Measurements from ENCODE around the gene TP53RK. TPM values are rescaled to one million over a fixed set of nuclear protein-coding genes. Genes with fewer than 3 reads are reported as not detected.
A peak's percentile ranks its signal among the peaks of the same experiment; 100 is the strongest.
"Not testable (repeated sequence)": the region's sequence is repeated elsewhere in the genome, so short reads cannot be mapped to it uniquely, and the experiment has no call there.

TP53RK gene
- total and polyA plus RNA-seq, 2 of the 13 experiments (the other 11 are each of a cell fraction or from before 2014, with no cell fraction given), result 12.9 to 25.5 TPM

DNA sequence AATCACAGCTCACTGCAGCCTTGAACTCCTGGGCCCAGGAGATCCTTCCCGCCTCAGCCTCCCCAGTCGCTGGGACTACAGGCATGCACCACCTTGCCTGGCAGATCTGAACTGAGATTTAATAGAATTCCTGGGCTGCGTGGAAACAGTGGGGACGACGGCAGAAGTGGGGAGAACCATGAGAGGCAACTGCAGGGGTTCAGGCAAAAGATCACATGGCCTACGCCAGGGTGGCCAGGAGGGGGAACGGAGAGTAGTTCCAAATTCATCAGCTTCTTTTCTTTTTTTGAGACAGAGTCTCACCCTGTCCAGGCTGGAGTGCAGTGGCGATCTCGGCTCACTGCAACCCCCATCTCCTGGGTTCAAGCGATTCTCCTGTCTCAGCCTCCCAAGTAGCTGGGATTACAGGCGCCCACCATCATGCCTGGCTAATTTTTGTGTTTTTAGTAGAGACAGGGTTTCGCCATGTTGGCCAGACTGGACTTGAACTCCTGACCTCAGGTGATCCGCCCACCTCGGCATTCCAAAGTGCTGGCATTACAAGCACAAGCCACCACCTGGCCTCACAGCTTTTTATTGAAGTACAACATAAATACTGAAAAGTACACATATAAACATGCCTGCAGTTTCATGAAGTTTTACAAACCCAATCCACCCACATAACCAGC, 12.5 kb downstream of the TP53RK start (continued):
- TF ChIP-seq, protein P1, sequence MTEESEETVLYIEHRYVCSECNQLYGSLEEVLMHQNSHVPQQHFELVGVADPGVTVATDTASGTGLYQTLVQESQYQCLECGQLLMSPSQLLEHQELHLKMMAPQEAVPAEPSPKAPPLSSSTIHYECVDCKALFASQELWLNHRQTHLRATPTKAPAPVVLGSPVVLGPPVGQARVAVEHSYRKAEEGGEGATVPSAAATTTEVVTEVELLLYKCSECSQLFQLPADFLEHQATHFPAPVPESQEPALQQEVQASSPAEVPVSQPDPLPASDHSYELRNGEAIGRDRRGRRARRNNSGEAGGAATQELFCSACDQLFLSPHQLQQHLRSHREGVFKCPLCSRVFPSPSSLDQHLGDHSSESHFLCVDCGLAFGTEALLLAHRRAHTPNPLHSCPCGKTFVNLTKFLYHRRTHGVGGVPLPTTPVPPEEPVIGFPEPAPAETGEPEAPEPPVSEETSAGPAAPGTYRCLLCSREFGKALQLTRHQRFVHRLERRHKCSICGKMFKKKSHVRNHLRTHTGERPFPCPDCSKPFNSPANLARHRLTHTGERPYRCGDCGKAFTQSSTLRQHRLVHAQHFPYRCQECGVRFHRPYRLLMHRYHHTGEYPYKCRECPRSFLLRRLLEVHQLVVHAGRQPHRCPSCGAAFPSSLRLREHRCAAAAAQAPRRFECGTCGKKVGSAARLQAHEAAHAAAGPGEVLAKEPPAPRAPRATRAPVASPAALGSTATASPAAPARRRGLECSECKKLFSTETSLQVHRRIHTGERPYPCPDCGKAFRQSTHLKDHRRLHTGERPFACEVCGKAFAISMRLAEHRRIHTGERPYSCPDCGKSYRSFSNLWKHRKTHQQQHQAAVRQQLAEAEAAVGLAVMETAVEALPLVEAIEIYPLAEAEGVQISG (CRISPR knock-in tag; IDR thresholded peaks at IDR 0.05), result peak; percentile 22; the same call in 1 of the 2 replicates
- TF ChIP-seq ZBTB38 (CRISPR knock-in tag; IDR thresholded peaks at IDR 0.05) (peak; percentile 23; the same call in 1 of the 2 replicates), BCL6 (CRISPR knock-in tag; IDR thresholded peaks at IDR 0.05) (peak; percentile 90), GATAD2A (CRISPR knock-in tag; IDR thresholded peaks at IDR 0.05) (peak; percentile 54), ZNF644 (CRISPR knock-in tag; IDR thresholded peaks at IDR 0.05; ENCODE audit: low read depth) (0 out of 2 replicates have a peak, but pooled peaks have one; percentile 21), KDM2A (CRISPR knock-in tag; IDR thresholded peaks at IDR 0.05; ENCODE audit: borderline replicate concordance, low read depth) (0 out of 2 replicates have a peak, but pooled peaks have one; percentile 20), ATM (IDR thresholded peaks at IDR 0.05; ENCODE audit: borderline replicate concordance) (0 out of 2 replicates have a peak, but pooled peaks have one; percentile 32), ZMYM3 (CRISPR knock-in tag; IDR thresholded peaks at IDR 0.05) (0 out of 2 replicates have a peak, but pooled peaks have one; percentile 9), CREB1 (CRISPR knock-in tag; IDR thresholded peaks at IDR 0.05) (0 out of 2 replicates have a peak, but pooled peaks have one; percentile 21), TBL1XR1 (IDR thresholded peaks at IDR 0.05; ENCODE audit: borderline replicate concordance, low read length, partially characterized antibody) (peak; percentile 57), RXRA (CRISPR knock-in tag; IDR thresholded peaks at IDR 0.05) (peak; percentile 98), FOXP1 (CRISPR knock-in tag; IDR thresholded peaks at IDR 0.05) (peak; percentile 33; the same call in 1 of the 2 replicates), SP5 (CRISPR knock-in tag; IDR thresholded peaks at IDR 0.05; ENCODE audit: borderline replicate concordance, low read depth) (peak; percentile 95), NCOA2 (CRISPR knock-in tag; IDR thresholded peaks at IDR 0.05) (peak; percentile 72), CBFB (CRISPR knock-in tag; IDR thresholded peaks at IDR 0.05) (0 out of 2 replicates have a peak, but pooled peaks have one; percentile 30), HNF4A (CRISPR knock-in tag; IDR thresholded peaks at IDR 0.05) (peak; percentile 75)
- TF ChIP-seq CREB1, FOXP1 (IDR thresholded peaks at IDR 0.05): not testable (repeated sequence)
- TF ChIP-seq, protein P2, sequence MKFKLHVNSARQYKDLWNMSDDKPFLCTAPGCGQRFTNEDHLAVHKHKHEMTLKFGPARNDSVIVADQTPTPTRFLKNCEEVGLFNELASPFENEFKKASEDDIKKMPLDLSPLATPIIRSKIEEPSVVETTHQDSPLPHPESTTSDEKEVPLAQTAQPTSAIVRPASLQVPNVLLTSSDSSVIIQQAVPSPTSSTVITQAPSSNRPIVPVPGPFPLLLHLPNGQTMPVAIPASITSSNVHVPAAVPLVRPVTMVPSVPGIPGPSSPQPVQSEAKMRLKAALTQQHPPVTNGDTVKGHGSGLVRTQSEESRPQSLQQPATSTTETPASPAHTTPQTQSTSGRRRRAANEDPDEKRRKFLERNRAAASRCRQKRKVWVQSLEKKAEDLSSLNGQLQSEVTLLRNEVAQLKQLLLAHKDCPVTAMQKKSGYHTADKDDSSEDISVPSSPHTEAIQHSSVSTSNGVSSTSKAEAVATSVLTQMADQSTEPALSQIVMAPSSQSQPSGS (CRISPR knock-in tag; IDR thresholded peaks at IDR 0.05), result 0 out of 2 replicates have a peak, but pooled peaks have one; percentile 25
- TF ChIP-seq, protein P3, sequence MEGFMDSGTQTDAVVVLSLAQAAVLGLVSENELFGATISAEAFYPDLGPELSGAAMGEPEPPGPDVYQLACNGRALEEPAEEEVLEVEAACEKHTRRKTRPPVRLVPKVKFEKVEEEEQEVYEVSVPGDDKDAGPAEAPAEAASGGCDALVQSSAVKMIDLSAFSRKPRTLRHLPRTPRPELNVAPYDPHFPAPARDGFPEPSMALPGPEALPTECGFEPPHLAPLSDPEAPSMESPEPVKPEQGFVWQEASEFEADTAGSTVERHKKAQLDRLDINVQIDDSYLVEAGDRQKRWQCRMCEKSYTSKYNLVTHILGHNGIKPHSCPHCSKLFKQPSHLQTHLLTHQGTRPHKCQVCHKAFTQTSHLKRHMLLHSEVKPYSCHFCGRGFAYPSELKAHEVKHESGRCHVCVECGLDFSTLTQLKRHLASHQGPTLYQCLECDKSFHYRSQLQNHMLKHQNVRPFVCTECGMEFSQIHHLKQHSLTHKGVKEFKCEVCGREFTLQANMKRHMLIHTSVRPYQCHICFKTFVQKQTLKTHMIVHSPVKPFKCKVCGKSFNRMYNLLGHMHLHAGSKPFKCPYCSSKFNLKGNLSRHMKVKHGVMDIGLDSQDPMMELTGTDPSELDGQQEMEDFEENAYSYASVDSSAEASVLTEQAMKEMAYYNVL (CRISPR knock-in tag; IDR thresholded peaks at IDR 0.05; ENCODE audit: borderline replicate concordance), result 0 out of 2 replicates have a peak, but pooled peaks have one; percentile 38
- TF ChIP-seq, protein P4, sequence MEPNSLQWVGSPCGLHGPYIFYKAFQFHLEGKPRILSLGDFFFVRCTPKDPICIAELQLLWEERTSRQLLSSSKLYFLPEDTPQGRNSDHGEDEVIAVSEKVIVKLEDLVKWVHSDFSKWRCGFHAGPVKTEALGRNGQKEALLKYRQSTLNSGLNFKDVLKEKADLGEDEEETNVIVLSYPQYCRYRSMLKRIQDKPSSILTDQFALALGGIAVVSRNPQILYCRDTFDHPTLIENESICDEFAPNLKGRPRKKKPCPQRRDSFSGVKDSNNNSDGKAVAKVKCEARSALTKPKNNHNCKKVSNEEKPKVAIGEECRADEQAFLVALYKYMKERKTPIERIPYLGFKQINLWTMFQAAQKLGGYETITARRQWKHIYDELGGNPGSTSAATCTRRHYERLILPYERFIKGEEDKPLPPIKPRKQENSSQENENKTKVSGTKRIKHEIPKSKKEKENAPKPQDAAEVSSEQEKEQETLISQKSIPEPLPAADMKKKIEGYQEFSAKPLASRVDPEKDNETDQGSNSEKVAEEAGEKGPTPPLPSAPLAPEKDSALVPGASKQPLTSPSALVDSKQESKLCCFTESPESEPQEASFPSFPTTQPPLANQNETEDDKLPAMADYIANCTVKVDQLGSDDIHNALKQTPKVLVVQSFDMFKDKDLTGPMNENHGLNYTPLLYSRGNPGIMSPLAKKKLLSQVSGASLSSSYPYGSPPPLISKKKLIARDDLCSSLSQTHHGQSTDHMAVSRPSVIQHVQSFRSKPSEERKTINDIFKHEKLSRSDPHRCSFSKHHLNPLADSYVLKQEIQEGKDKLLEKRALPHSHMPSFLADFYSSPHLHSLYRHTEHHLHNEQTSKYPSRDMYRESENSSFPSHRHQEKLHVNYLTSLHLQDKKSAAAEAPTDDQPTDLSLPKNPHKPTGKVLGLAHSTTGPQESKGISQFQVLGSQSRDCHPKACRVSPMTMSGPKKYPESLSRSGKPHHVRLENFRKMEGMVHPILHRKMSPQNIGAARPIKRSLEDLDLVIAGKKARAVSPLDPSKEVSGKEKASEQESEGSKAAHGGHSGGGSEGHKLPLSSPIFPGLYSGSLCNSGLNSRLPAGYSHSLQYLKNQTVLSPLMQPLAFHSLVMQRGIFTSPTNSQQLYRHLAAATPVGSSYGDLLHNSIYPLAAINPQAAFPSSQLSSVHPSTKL (CRISPR knock-in tag; IDR thresholded peaks at IDR 0.05), result peak; percentile 80

Measured in HepG2 (cell line).